Epithelial cell of proximal tubule (primary cell): Measurements from ENCODE around the gene COL2A1. TPM values are rescaled to one million over a fixed set of nuclear protein-coding genes. Genes with fewer than 3 reads are reported as not detected.

ENCODE experiments used
- DNase-seq: peaks from one replicate; pipeline ENCODE4 v3.0.0-alpha.2; 2011; ENCODE audit warnings: low read depth
- H3K4me3 ChIP-seq: 2 replicates; pipeline ENCODE4 v1.5.1; 2011; ENCODE audit warnings: low read depth, mild to moderate bottlenecking, low read length
- CTCF ChIP-seq: conservative IDR thresholded peaks from 2 replicates; pipeline ENCODE4 v1.5.1; 2012; ENCODE audit warnings: low read depth, mild to moderate bottlenecking, low read length
- total RNA-seq: library from RNA; depleted of rRNA; stranded (reverse); fragments of >200 nt; gene quantifications from 2 replicates; pipeline ENCODE4 v1.2.3, GENCODE V29; 2015

The COL2A1 gene
- total RNA-seq, 1 donor from 2014 or later: 0.69 TPM

- DNase-seq: no peak
- TF ChIP-seq CTCF: no peak
- H3K4me3 ChIP-seq: no peak overlapping the region
Observed at GRCh38 chr12:48045061-48045846, 41.0 kb upstream of the COL2A1 start.

GRCh38 chr12:48044396-48044795 lies 40.1 kb upstream of the COL2A1 start:
- H3K4me3 ChIP-seq: no peak overlapping the region
- TF ChIP-seq CTCF: no peak
- DNase-seq: no peak

GRCh38 chr12:48043771-48044170 lies 39.5 kb upstream of the COL2A1 start:
- no peak for DNase-seq
- TF ChIP-seq CTCF: no peak
- H3K4me3 ChIP-seq: no peak overlapping the region

- TF ChIP-seq CTCF: no peak
- no peak overlapping the region for H3K4me3 ChIP-seq
- no peak for DNase-seq
Observed at GRCh38 chr12:48041591-48042423, 37.5 kb upstream of the COL2A1 start.

GRCh38 chr12:48040354-48040753 lies 36.1 kb upstream of the COL2A1 start:
- no peak for DNase-seq
- no peak for TF ChIP-seq CTCF

GRCh38 chr12:48039151-48039550 lies 34.9 kb upstream of the COL2A1 start:
- no peak overlapping the region for H3K4me3 ChIP-seq
- DNase-seq: no peak
- TF ChIP-seq CTCF: no peak

More at GRCh38 chr12:48040354-48040753, 36.1 kb upstream of the COL2A1 start:
- no peak overlapping the region for H3K4me3 ChIP-seq
